ENCODE data around the gene UNC80.

The UNC80 gene

GRCh38 chr2:210038078-210038477 lies 266.4 kb downstream of the UNC80 start:
- no peak for DNase-seq

- DNase-seq, result no peak
These were observed 275.3 kb downstream of the UNC80 start for GRCh38 chr2:210046851-210047500.

Measured in CD4-positive, alpha-beta T cell treated with Interferon gamma for 1 hour (primary cell).